GM12865 (cell line): ENCODE measurements around the gene BRIP1.
A peak's percentile ranks its signal among the peaks of the same experiment; 100 is the strongest.

Experiments
- DNase-seq: peaks from one replicate; pipeline ENCODE4 v3.0.0; 2010; ENCODE audit warnings: low read depth
- H3K4me3 ChIP-seq: 2 replicates; pipeline ENCODE4 v1.5.1; 2011; ENCODE audit warnings: mild to moderate bottlenecking, low read depth, low read length, control low read depth
- TF ChIP-seq, protein P1 (sequence below): IDR thresholded peaks from 2 replicates; pipeline ENCODE4 v1.5.1; 2011; ENCODE audit warnings: low read length, control low read depth, low read depth, inconsistent platforms; ENCODE audit not compliant: insufficient read depth; ENCODE audit errors: missing control alignments

BRIP1 gene

DNA sequence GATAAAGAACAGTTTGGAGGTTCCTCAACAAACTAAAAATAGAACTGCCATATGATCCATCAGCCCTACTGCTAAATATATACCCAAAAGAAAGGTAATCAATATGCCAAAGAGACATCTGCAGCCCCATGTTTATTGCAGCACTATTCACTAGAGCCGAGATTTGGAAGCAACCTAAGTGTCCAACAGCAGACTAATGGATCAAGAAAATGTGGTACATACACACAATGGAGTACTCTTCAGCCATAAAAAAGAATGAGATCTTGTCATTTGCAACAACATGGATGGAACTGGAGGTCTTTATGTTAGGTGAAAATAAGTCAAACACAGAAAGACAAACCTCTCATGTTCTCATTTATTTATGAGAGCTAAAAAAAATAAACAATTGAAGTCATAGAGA is 223.5 kb downstream of the BRIP1 start:
- H3K4me3 ChIP-seq = no peak overlapping the region
- DNase-seq = no peak
- TF ChIP-seq, protein P1, sequence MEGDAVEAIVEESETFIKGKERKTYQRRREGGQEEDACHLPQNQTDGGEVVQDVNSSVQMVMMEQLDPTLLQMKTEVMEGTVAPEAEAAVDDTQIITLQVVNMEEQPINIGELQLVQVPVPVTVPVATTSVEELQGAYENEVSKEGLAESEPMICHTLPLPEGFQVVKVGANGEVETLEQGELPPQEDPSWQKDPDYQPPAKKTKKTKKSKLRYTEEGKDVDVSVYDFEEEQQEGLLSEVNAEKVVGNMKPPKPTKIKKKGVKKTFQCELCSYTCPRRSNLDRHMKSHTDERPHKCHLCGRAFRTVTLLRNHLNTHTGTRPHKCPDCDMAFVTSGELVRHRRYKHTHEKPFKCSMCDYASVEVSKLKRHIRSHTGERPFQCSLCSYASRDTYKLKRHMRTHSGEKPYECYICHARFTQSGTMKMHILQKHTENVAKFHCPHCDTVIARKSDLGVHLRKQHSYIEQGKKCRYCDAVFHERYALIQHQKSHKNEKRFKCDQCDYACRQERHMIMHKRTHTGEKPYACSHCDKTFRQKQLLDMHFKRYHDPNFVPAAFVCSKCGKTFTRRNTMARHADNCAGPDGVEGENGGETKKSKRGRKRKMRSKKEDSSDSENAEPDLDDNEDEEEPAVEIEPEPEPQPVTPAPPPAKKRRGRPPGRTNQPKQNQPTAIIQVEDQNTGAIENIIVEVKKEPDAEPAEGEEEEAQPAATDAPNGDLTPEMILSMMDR = no peak

DNA sequence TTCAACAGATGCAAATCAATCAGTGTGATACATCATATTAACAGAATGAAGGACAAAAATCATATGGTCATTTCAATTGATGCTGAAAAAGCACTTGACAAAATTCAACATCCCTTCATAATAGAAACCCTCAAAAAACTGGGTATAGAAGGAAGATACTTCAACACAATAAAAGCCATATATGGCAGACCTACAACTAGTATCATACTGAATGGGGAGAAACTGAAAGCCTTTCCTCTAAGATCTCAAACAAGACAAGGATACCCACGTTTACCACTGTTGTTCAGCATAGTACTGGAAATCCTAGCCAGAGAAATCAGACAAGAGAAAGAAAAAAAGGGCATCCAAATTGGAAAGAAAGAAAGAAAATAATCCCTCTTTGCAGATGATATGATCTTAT is 225.2 kb downstream of the BRIP1 start:
- TF ChIP-seq, protein P1 = no peak

DNA sequence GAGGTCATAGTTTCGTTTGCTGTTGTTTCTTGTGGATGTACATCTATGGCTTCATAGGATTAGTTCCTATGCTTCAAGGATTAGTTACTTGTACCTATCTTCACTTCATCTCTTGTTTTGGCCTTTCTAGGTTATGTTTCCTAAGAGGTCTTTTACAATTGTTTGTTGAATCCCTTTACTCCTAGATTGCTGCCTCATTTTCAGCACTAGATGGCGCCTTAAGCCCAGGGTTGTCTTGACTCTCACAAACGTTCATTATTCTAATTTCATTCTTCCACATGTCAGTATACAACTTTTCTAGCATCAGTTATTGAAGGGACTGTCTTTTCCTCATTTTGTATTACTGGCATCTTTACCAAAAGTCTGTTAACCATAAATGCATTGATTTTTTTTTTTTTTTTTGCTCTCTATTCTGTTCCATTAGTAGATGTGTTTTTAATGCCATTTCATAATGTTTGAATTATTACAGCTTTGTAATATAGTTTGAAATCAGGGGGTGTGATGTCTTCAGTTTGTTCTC is 227.4 kb downstream of the BRIP1 start:
- DNase-seq = peak; percentile 78
- no peak overlapping the region for H3K4me3 ChIP-seq
- TF ChIP-seq, protein P1 = peak; percentile 73

More for the DNA sequence above, 225.2 kb downstream of the BRIP1 start:
- DNase-seq = no peak
- no peak overlapping the region for H3K4me3 ChIP-seq

DNA sequence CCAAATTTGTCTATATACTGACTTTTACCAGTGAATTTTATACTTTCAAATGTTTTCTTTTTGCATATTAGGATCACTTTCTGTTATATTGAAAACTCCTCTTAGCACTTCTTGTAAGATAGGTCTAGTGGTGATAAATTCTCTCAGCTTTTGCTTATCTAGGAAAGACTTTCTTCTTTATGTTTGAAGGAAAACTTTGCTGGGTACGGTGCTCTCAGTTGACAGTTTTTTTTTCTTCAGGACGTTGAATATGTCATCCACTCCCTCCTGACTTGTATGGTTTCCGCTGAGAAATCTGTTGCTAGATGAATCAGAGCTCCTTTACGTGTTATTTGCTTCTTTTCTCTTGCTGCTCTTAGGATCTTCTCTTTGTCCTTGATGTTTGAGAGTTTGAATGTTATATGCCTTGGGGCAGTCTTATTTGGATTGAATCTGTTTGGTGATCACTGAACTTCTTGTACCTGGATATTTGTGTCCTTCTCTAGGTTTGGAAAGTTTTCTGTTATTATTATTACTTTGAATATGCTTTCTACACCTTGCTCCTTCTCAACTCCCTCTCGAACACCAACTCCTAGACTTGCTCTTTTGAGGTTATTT is 228.3 kb downstream of the BRIP1 start:
- TF ChIP-seq, protein P1 = no peak
- no peak overlapping the region for H3K4me3 ChIP-seq
- DNase-seq = no peak

DNA sequence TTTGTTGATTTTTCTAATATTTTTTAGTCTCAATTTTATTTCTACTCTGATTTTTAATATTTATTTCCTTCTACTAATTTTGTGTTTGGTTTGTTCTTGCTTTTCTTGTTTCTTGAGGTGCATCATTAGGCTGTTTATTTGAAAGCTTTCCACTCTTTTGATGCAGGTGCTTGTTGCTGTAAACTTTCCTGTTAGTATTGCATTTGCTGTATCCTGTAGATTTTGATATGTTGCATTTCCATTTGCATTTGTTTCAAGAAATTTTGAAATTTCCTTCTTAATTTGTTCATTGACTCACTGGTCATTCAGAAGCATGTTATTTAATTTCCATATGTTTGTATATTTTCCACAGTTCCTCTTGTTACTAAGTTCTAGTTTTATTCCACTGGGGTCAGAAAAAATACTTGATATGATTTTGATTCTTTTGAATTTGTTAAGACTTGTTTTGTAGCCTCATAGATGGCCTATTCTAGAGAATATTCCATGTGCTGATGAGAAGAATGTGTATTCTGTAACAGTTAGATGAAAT is 229.3 kb downstream of the BRIP1 start:
- no peak overlapping the region for H3K4me3 ChIP-seq
- no peak for DNase-seq
- TF ChIP-seq, protein P1 = no peak

DNA sequence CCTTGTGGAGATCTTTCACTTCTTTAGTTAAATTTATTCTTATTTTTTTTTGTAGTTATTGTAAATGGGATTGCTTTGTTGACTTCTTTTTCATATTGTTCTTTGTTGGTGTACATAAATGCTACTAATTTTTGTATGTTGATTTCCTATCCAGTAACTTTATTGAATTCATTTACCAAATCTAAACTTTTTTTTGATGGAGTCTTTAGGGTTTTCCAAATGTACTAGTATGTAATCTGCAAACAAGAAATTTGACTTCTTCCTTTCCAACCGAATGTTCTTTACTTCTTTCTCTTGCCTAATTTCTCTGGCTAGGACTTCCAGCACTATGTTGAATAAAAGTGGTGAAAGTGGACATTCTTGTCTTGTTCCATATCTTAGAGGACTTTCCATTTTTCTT is 230.5 kb downstream of the BRIP1 start:
- no peak for DNase-seq
- TF ChIP-seq, protein P1 = no peak
- H3K4me3 ChIP-seq = no peak overlapping the region

DNA sequence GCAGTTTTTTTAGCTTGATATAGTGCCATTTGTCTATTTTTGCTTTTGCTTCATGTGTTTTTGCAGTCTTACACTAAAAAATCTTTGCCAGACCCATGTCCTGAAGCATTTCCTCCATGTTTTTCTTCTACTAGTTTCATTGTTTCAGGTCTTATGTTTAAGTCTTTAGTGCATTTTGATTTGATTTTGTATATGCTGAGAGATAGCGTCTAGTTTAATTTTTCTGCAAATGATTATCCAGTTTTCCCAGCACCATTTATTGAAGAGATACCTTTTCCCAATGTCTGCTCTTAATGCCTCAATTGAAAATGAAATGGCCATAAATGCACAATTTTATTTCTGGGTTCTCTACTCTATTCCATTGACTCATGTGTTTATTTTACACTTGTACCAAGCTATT is 231.5 kb downstream of the BRIP1 start:
- no peak overlapping the region for H3K4me3 ChIP-seq
- TF ChIP-seq, protein P1 = no peak
- DNase-seq = no peak
